Measurements from ENCODE around the gene B9D2.
A peak's percentile ranks its signal among the peaks of the same experiment; 100 is the strongest.

B9D2 gene

DNA sequence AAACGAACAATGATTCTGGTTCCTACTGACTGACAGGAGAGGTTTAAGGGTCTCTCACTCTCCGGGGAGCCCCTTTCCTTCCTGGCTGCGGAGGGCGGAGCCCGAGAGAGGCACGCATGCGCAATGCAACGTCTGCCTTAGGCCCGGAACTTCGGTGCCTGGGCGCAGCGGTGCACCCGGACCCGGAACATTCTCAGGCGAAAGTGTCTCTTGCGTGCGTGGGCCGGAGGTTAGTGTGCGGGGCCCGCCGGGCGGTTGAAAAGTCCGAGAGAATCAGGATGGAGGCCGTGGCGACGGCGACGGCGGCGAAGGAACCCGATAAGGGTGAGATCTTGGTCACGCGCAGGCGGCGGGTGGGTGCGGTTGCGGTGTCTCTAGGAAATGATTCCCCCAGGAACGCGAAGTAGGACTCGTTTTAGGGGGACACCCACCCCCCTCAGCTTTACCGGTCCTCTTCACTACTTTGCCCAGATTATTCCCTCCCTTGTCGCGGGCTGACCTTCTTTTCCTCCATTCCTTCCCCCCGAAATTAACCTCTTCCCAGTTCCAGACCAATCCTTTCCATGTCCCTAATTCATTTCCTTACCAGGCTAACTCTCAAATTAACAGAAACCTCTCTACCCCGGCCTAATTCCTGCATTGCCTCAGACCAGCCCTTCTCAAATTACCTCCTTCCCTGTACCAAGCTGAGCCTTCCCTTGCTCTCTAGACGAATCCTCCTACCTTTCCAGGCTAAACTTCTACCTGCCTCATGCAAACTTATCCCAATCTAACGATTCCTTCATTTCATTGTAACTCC lies 53.7 kb downstream of the B9D2 start, which contains the start of gene CCDC97 (continued):
- TF ChIP-seq, protein P1, sequence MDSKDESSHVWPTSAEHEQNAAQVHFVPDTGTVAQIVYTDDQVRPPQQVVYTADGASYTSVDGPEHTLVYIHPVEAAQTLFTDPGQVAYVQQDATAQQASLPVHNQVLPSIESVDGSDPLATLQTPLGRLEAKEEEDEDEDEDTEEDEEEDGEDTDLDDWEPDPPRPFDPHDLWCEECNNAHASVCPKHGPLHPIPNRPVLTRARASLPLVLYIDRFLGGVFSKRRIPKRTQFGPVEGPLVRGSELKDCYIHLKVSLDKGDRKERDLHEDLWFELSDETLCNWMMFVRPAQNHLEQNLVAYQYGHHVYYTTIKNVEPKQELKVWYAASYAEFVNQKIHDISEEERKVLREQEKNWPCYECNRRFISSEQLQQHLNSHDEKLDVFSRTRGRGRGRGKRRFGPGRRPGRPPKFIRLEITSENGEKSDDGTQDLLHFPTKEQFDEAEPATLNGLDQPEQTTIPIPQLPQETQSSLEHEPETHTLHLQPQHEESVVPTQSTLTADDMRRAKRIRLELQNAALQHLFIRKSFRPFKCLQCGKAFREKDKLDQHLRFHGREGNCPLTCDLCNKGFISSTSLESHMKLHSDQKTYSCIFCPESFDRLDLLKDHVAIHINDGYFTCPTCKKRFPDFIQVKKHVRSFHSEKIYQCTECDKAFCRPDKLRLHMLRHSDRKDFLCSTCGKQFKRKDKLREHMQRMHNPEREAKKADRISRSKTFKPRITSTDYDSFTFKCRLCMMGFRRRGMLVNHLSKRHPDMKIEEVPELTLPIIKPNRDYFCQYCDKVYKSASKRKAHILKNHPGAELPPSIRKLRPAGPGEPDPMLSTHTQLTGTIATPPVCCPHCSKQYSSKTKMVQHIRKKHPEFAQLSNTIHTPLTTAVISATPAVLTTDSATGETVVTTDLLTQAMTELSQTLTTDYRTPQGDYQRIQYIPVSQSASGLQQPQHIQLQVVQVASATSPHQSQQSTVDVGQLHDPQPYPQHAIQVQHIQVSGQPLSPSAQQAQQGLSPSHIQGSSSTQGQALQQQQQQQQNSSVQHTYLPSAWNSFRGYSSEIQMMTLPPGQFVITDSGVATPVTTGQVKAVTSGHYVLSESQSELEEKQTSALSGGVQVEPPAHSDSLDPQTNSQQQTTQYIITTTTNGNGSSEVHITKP (tag by site-specific recombination; IDR thresholded peaks at IDR 0.05): peak; percentile 97
- TF ChIP-seq GLIS1 (tag by site-specific recombination; IDR thresholded peaks at IDR 0.05) (peak; percentile 98), ZNF830 (tag by site-specific recombination; IDR thresholded peaks at IDR 0.05; ENCODE audit: low read depth) (no peak), ZNF658 (tag by site-specific recombination; IDR thresholded peaks at IDR 0.05) (no peak), GLIS2 (tag by site-specific recombination; IDR thresholded peaks at IDR 0.05) (peak; percentile 98), ZNF211 (tag by site-specific recombination; IDR thresholded peaks at IDR 0.05; ENCODE audit: low read depth) (no peak), PRDM1 (tag by site-specific recombination; IDR thresholded peaks at IDR 0.05) (peak; percentile 94), ZNF610 (tag by site-specific recombination; IDR thresholded peaks at IDR 0.05; ENCODE audit: borderline replicate concordance) (peak; percentile 93), ZXDB (tag by site-specific recombination; IDR thresholded peaks at IDR 0.05) (peak; percentile 99), ZNF157 (tag by site-specific recombination; IDR thresholded peaks at IDR 0.05) (peak; percentile 40; the same call in 1 of the 2 replicates), SP3 (tag by site-specific recombination; IDR thresholded peaks at IDR 0.05) (peak; percentile 84), ZFP41 (tag by site-specific recombination; IDR thresholded peaks at IDR 0.05; ENCODE audit: borderline replicate concordance) (peak; percentile 99; the same call in 1 of the 2 replicates), ZNF404 (tag by site-specific recombination; IDR thresholded peaks at IDR 0.05) (0 out of 2 replicates have a peak, but pooled peaks have one; percentile 31), ZNF350 (tag by site-specific recombination; IDR thresholded peaks at IDR 0.05) (no peak), ZNF184 (tag by site-specific recombination; IDR thresholded peaks at IDR 0.05) (0 out of 2 replicates have a peak, but pooled peaks have one; percentile 22), ZFP37 (tag by site-specific recombination; IDR thresholded peaks at IDR 0.05) (peak; percentile 100), ZNF23 (tag by site-specific recombination; IDR thresholded peaks at IDR 0.05; ENCODE audit: borderline replicate concordance) (peak; percentile 78), ZNF837 (tag by site-specific recombination; IDR thresholded peaks at IDR 0.05) (peak; percentile 97)
- TF ChIP-seq, protein P2, sequence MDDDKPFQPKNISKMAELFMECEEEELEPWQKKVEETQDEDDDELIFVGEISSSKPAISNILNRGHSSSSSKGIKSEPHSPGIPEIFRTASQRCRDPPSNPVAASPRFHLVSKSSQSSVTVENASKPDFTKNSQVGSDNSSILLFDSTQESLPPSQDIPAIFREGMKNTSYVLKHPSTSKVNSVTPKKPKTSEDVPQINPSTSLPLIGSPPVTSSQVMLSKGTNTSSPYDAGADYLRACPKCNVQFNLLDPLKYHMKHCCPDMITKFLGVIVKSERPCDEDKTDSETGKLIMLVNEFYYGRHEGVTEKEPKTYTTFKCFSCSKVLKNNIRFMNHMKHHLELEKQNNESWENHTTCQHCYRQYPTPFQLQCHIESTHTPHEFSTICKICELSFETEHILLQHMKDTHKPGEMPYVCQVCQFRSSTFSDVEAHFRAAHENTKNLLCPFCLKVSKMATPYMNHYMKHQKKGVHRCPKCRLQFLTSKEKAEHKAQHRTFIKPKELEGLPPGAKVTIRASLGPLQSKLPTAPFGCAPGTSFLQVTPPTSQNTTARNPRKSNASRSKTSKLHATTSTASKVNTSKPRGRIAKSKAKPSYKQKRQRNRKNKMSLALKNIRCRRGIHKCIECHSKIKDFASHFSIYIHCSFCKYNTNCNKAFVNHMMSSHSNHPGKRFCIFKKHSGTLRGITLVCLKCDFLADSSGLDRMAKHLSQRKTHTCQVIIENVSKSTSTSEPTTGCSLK (tag by site-specific recombination; IDR thresholded peaks at IDR 0.05): no peak
- TF ChIP-seq, protein P3, sequence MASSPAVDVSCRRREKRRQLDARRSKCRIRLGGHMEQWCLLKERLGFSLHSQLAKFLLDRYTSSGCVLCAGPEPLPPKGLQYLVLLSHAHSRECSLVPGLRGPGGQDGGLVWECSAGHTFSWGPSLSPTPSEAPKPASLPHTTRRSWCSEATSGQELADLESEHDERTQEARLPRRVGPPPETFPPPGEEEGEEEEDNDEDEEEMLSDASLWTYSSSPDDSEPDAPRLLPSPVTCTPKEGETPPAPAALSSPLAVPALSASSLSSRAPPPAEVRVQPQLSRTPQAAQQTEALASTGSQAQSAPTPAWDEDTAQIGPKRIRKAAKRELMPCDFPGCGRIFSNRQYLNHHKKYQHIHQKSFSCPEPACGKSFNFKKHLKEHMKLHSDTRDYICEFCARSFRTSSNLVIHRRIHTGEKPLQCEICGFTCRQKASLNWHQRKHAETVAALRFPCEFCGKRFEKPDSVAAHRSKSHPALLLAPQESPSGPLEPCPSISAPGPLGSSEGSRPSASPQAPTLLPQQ (tag by site-specific recombination; IDR thresholded peaks at IDR 0.05): peak; percentile 97
- TF ChIP-seq, protein P4, sequence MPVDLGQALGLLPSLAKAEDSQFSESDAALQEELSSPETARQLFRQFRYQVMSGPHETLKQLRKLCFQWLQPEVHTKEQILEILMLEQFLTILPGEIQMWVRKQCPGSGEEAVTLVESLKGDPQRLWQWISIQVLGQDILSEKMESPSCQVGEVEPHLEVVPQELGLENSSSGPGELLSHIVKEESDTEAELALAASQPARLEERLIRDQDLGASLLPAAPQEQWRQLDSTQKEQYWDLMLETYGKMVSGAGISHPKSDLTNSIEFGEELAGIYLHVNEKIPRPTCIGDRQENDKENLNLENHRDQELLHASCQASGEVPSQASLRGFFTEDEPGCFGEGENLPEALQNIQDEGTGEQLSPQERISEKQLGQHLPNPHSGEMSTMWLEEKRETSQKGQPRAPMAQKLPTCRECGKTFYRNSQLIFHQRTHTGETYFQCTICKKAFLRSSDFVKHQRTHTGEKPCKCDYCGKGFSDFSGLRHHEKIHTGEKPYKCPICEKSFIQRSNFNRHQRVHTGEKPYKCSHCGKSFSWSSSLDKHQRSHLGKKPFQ (tag by site-specific recombination; IDR thresholded peaks at IDR 0.05): peak; percentile 76; the same call in 1 of the 2 replicates
- TF ChIP-seq, protein P5, sequence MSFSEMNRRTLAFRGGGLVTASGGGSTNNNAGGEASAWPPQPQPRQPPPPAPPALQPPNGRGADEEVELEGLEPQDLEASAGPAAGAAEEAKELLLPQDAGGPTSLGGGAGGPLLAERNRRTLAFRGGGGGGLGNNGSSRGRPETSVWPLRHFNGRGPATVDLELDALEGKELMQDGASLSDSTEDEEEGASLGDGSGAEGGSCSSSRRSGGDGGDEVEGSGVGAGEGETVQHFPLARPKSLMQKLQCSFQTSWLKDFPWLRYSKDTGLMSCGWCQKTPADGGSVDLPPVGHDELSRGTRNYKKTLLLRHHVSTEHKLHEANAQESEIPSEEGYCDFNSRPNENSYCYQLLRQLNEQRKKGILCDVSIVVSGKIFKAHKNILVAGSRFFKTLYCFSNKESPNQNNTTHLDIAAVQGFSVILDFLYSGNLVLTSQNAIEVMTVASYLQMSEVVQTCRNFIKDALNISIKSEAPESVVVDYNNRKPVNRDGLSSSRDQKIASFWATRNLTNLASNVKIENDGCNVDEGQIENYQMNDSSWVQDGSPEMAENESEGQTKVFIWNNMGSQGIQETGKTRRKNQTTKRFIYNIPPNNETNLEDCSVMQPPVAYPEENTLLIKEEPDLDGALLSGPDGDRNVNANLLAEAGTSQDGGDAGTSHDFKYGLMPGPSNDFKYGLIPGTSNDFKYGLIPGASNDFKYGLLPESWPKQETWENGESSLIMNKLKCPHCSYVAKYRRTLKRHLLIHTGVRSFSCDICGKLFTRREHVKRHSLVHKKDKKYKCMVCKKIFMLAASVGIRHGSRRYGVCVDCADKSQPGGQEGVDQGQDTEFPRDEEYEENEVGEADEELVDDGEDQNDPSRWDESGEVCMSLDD (tag by site-specific recombination; IDR thresholded peaks at IDR 0.05): peak; percentile 99
- TF ChIP-seq, protein P6, sequence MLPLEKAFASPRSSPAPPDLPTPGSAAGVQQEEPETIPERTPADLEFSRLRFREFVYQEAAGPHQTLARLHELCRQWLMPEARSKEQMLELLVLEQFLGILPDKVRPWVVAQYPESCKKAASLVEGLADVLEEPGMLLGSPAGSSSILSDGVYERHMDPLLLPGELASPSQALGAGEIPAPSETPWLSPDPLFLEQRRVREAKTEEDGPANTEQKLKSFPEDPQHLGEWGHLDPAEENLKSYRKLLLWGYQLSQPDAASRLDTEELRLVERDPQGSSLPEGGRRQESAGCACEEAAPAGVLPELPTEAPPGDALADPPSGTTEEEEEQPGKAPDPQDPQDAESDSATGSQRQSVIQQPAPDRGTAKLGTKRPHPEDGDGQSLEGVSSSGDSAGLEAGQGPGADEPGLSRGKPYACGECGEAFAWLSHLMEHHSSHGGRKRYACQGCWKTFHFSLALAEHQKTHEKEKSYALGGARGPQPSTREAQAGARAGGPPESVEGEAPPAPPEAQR (tag by site-specific recombination; IDR thresholded peaks at IDR 0.05): peak; percentile 95
- TF ChIP-seq, protein P7, sequence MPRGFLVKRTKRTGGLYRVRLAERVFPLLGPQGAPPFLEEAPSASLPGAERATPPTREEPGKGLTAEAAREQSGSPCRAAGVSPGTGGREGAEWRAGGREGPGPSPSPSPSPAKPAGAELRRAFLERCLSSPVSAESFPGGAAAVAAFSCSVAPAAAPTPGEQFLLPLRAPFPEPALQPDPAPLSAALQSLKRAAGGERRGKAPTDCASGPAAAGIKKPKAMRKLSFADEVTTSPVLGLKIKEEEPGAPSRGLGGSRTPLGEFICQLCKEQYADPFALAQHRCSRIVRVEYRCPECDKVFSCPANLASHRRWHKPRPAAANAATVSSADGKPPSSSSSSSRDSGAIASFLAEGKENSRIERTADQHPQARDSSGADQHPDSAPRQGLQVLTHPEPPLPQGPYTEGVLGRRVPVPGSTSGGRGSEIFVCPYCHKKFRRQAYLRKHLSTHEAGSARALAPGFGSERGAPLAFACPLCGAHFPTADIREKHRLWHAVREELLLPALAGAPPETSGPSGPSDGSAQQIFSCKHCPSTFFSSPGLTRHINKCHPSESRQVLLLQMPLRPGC (tag by site-specific recombination; IDR thresholded peaks at IDR 0.05): peak; percentile 95
